HK-2 (cell line): ENCODE data around the gene RGS3.

Experiments used
- DNase-seq: peaks from one replicate; pipeline ENCODE4 v3.0.0-alpha.2; 2018; ENCODE audit not compliant: unreplicated experiment

Gene RGS3

GRCh38 chr9:113529336-113530009 lies 65.9 kb downstream of the RGS3 start:
- DNase-seq: no peak

DNA sequence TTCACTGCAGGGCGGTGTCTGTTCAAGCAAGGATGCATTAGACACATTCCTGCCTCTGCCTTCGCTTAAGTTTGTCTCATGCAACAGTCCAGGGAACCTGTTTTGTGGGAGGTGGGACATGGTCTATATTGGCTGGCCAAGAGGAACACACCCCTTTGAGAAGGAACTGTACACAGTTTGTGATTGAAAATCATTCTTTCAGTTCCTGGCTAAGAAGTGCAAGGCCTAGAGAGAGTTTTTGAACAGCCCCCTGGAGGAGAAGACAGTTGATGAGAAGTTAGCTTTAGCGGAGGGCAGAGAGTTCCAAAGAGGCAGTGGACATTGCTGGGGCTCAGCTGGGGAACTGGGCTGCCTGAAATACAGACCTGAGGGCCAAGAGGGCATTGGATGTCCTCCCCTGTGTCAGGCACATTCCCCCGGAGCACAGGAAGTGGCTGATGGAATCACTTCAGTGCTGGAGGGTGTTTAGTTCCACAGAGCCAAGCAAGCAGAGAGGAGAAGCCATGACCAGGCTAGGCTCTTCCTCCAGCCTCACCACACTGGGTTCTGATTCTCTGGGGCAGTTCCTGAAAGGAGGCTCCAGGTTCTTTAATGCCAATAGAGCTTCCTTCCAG lies 66.6 kb downstream of the RGS3 start:
- DNase-seq: no peak

- no peak for DNase-seq
These were observed 67.4 kb downstream of the RGS3 start for GRCh38 chr9:113530942-113531341.

DNA sequence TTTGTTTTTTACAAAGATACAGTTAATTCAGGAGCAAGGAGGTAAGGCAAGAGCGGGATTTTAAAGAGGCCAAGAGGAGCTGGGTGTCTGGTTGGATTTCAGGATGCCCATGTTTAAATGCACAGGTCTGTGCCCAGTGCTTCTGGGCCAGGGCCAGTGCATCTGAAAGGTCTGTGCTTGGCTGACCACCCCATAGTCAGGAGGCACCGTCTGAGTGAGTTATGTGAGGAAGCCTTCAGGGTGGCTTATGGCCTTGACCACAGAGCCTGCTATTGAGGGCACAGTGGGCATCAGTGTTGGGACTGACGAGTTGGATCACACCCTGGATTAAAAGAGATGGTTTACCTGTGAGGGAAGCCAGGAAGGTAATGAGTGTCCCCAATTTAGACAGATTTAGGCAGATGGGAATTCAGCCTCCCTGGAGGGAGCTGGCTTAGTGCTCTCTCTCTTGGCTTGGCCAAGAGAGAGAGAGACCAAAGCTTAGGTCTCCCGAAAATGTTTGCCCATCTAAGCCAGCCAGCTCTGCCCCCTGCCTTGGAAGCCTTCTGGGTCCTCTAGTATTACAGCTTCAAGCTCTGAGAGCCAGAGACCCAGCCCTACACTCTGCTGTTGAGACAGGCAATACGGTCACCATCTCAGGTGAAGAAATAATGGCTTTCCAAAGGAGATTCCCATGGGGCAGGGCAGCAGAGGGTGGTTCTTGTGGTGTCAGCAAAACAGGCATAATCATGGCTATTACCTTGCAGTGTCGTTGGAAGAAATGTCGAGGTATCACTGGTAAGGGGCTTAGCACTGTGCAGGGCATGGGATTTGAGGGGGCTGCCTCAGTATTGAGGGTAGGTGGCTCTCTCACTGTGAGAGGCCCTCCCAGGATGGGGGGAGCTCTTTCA lies 68.6 kb downstream of the RGS3 start:
- no peak for DNase-seq

- no peak for DNase-seq
These were observed 69.3 kb downstream of the RGS3 start for GRCh38 chr9:113532809-113533190.

DNA sequence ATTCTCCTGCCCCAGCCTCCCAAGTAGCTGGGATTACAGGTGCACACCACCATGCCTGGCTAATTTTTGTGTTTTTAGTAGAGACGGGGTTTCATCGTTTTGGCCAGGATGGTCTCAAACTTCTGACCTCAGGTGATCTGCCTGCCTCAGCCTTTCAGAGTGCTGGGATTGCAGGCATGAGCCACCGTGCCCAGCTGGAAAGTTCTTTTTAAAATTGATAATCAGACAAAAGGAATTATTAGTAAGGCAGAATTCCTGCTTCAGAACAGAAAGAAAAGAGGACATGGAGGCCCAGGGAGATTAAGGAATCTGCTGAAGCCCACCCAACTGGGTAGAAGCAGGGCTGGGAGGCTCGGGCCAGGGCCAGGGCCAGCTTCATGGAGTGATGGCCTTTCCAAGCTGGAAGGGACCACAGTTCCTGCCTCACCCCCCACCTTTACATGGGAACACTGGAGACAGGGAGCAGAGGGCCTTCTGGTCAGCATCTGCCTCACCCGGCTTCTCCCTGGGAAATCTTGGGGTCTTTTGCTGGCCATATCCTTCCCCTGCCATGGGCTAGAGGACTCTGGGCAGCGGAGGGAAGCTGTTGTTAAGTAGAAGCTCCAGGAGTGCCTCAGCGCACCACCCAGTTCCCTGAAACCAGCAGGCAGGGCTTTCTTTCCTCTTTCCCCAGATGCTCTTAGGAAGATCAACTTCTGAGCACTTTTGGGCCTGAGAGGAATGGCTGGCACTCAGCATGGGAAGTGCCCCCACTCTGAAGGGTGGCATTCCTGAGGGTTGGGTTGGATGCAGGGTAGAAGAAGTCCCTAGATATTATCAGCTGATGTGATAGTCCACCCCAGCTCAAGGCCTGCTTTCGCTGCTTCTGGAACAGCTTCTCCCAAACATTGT lies 70.1 kb downstream of the RGS3 start:
- no peak for DNase-seq

DNA sequence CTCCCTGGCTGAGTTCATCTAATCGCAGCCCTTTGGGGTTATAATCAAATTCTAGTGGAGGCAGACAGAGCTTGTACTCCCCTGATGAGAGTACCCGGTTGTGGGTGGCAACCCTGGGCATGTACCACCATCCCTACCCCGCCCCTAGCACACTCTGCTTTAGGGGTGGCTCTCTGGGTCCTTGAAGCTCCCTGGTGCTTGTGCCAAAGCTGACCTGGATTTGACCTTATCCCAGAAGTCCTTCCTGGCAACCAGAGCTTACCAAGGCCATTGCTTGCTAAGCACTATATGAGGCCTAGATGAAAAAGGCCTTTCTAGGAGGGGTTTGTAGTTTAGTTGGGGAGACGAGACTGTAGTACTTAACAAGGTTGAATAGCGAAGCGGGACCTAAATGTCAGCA lies 72.2 kb downstream of the RGS3 start:
- DNase-seq: no peak

DNA sequence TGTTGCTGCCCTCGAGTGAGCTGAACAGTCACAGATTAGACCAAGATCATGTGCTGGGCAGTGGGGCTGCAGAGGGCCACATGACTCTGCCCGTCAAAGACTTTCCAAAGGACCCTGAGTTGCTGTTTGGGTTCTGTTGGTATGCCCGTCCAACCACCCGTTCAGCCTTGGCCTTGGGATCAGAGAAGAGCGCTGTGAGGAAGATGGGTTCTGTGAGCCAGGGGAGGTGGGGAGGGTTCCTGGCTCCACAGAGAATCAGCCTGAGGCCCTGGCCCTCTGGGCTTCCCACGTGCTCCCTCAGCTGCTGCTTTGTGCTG lies 72.6 kb downstream of the RGS3 start:
- DNase-seq: no peak

DNA sequence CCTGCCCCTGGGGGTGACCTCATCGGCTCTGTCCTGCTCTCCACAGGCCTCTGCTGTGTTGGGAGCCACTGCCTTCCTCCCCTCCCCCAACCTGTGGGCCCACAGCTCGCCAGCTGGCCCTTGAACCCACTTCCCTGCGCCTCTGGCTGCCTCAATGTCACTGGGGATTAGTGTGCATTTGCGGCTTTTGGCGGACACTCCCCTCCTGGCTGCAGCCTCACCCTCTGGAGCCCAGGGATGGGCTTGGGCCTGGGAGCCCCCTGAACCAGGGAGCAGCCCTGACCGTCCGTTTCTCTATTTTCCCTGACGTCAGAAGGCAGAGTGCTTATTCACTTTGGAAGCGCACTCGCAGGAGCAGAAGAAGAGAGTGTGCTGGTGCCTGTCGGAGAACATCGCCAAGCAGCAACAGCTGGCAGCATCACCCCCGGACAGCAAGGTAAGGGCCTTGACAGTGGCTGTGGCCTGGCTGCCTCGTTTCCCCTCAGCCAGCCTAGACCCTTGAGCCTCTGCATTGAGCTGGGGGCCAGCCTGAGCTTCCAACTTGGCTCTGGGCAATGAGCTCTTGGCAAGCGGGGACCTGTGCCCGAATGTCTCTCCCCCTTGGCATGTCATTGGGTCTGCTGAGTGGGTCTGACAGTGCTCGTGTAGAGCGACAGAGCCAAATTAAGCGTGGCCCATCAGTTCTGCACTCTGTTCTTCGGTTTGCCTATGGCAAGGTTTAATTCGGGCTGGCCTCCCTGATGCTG lies 73.1 kb downstream of the RGS3 start:
- DNase-seq: no peak

DNA sequence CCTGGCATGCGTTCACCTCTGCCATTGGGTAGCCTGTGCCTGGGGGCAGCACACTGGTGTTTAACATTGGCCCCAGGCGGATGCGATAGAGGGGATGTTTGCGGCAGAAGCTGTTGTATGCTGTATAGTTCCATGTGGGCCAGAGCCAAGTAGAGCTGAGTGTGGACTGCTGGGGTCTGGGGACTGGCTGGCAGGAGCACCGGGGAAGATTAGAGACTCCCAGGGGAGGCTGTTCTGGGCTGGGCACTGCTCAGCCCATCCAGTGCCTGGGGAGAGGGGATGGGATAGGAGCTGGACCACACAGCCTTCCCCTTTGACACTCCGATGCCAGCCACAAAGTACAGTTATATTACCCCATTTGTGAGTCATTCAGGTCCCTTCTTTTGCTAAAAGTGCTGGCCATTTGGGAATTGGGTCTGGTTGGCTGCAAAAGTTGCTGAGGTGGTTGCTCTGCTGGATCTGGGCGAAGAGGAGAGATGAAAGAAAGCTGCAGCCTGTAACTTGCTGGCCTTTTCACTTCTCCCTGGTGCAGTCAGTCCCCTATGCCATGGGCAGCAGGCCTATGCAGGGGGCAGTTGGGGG lies 73.8 kb downstream of the RGS3 start:
- no peak for DNase-seq

DNA sequence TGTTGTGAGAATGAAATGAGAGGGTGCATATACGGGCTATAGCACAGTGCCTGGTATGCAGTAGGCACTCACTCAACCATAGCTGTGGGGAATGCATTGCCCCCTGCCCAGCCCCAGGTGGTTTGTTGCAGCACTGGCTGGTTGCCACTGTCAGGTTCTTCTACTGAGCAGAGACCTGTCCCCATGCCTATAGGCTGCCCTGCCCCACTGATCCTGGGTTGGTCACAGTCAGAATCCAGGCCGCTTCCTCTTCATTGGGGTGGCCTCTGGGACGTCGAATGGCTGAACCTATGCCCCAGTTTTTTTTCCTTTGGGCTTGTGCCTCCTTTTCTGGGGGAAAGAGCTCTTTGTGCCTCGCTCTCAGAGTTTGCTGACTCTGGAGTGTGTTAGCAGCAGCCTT lies 74.6 kb downstream of the RGS3 start:
- DNase-seq: no peak

DNA sequence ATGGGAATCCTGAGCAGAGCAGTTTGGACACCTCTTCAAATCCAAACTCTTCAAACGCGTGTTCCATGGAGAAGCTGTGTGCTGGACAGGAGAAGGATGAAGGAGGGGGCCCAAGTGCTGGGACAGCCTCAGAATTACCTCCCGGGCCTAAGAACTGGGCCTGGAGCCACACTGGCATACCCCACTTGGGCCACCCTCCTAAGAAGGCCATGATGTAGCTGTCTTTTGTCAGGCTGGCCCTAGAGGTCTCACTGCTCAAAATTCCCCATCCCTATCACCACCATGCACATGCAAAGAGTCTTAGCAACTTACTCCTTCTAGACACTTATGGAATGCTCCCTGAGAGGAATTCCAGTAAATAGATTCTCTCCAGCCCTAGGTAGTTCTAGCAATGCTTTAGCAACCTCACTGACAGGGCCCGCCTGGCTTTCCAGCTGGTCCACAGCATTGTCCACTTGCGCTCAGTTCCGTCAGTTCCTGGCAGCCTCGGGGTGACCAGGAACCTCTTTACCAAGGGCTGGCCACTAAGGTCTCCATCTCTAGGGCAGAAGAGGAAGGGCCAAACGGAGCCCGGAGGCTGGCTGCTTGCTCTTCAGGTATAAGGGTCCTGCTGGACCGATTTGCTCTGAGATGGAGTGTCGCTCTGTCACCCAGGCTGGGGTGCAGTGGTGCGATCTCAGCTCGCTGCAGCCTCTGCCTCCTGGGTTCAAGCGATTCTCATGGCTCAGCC lies 75.3 kb downstream of the RGS3 start:
- DNase-seq: no peak

DNA sequence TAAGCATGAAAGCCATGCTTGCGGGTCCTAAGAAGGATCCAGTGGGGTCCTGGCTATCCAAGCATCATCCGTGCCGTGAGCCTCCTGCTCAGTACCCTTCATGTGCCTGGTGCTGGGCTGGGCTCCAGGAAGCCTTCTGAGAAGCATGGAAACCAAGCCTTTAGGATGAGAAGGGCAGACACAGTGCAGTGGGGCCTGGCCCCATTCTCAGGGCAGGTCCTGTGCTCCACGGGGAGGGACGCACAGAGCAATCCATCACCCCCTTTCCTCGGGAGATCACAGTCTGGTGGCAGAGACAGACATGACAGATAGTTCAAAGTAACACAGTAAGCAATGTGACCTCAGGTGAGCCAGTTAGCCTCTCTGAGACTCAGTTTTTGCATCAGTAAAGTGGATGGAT lies 76.9 kb downstream of the RGS3 start:
- no peak for DNase-seq

DNA sequence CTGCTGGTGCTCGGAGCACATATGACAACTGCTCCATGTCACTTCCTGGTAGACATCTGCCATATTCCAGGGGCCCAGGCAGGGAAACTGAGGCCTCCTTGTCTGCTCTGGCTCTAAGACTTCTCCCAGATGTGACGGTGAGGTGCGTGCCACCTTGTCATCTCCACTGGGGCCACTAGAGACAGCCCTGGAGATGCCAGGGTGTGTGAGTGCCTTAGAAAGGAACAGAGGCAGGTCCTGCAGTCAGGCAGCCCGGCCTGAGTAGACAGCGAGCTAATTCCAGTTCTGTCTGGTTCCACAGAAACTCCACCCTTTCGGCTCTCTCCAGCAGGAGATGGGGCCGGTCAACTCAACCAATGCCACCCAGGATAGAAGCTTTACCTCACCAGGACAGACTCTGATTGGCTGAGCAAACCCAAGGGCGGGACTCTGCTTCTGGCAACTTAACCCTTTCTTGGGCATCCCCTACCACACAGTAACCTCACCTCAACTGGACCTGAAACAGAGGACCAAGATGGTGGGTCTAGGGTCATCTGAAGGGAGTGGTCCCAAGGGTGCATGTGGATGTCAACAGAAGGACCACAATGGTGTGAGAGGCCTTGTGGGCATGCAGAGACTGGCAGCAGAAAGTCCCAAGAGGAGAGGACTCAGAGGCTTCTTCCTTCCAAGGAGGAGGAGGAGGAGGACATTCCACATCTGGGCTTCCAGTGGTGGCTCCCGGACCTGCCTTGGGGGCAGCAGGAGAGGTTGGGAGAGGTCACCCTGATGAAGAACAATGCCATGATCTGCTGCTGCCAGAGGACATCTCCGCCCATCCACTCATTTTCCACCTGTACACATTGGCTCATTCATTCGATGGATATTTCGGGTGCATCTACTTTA lies 77.7 kb downstream of the RGS3 start:
- no peak for DNase-seq

- no peak for DNase-seq
These were observed 78.5 kb downstream of the RGS3 start for GRCh38 chr9:113542006-113542405.

DNA sequence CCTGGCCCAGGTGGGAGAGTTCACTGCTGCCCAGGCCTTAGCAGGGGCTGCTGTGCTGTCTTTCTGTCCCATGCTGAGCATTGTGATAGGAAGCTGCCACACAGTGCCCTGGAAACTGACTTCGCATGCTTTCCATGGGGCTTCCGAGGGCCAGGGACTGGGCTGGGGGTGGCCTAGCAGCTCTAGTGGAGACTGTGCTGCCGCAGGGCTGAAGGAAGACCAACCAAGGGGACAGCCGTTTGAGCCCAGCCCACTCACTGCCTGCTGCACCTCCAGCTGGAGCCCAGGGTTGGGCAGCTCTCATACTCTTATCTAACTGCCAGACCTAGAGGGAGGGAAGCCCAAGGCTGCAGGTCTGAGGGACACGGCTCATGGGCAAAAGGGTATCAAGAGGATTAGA lies 79.2 kb downstream of the RGS3 start:
- no peak for DNase-seq

DNA sequence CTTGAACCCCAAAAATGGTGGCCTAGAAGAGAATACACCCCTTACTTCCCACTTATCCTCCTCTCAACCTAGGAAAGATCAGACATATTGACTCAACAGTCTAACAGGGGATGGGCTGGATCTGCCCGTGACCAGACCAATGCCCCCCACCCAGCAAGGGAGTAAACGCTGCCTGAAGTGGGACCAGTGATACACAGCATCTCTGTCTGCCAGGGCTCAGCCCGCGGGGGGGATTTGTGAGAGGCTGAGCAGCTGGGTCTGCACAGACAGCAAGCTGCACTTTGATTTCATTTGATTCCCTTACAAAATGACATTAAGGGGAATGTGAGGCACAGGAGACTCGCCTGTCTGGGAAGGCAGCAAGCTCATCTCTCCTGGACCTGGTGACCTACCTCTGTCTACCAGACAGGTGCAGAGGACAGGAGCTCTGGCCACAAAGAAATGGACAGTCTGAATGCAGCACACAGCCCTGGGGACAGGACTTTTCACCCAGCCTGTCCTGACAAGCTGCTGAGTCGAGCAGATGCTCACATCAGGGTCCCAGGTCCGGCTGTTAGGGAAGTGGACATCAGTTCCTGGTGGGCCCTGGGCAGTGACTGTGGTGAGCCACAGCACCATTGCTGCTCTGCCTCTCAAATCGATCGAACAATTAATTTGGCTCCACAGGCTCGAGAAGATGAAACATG lies 79.9 kb downstream of the RGS3 start:
- DNase-seq: no peak

DNA sequence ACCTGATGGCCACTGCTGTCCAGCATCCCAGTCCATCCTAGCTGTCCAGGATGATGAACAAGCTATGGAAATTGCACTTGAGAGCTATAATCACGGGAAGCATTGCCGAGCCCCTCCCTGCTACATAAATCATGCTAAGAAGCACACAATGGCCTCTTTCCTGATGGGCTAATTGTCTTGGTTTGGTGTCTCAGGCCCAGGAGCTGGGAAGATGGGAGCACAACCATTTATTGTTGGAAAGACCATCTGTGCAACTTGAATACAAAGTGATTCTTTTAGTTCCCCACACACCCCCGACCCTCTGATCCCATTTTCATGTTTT lies 80.4 kb downstream of the RGS3 start:
- no peak for DNase-seq

DNA sequence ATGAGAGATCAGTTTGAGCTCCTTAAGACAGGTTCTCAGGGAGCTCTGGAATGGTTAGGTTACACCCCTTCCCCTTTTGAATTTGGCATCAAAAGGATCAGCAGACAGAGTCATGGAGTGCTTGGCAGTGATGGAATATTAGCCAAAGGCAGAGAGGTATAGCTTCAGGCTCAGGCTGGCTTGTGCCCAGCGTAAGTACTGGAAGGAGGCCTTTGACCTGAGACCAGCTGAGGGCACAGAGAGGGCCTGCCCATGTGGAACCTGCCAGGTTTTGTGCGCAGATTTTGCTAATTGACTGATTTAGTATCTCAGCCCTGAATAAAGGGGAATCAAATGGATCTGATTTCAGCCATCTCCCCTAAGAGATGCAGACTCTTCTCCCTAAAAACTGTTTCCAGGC lies 81.5 kb downstream of the RGS3 start:
- no peak for DNase-seq
